ENCODE data around the gene HOXB2.

- TF ChIP-seq, protein P1, sequence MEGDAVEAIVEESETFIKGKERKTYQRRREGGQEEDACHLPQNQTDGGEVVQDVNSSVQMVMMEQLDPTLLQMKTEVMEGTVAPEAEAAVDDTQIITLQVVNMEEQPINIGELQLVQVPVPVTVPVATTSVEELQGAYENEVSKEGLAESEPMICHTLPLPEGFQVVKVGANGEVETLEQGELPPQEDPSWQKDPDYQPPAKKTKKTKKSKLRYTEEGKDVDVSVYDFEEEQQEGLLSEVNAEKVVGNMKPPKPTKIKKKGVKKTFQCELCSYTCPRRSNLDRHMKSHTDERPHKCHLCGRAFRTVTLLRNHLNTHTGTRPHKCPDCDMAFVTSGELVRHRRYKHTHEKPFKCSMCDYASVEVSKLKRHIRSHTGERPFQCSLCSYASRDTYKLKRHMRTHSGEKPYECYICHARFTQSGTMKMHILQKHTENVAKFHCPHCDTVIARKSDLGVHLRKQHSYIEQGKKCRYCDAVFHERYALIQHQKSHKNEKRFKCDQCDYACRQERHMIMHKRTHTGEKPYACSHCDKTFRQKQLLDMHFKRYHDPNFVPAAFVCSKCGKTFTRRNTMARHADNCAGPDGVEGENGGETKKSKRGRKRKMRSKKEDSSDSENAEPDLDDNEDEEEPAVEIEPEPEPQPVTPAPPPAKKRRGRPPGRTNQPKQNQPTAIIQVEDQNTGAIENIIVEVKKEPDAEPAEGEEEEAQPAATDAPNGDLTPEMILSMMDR (IDR thresholded peaks at IDR 0.05; ENCODE audit: low read length), result no peak
- no peak for TF ChIP-seq EZH2 (IDR thresholded peaks at IDR 0.05; ENCODE audit: borderline replicate concordance, low read length)
These were observed 20.2 kb upstream of the HOXB2 start for GRCh38 chr17:48565022-48565554.
